Hair follicle dermal papilla cell (primary cell): Measurements from ENCODE around the gene GALNT4. TPM values are rescaled to one million over a fixed set of nuclear protein-coding genes. Genes with fewer than 3 reads are reported as not detected.

ENCODE experiments used
- small RNA-seq: library from RNA; depleted of rRNA; stranded (forward); fragments of <200 nt; gene quantifications from one replicate; pipeline ENCODE3, GENCODE V24; 2012
- total RNA-seq: library from RNA; depleted of rRNA; stranded (reverse); fragments of >200 nt; gene quantifications from 2 replicates; pipeline ENCODE4 v1.2.3, GENCODE V29; 2012

GALNT4 gene
- 12.1 and 13.8 TPM in 2 replicates for total RNA-seq

DNA sequence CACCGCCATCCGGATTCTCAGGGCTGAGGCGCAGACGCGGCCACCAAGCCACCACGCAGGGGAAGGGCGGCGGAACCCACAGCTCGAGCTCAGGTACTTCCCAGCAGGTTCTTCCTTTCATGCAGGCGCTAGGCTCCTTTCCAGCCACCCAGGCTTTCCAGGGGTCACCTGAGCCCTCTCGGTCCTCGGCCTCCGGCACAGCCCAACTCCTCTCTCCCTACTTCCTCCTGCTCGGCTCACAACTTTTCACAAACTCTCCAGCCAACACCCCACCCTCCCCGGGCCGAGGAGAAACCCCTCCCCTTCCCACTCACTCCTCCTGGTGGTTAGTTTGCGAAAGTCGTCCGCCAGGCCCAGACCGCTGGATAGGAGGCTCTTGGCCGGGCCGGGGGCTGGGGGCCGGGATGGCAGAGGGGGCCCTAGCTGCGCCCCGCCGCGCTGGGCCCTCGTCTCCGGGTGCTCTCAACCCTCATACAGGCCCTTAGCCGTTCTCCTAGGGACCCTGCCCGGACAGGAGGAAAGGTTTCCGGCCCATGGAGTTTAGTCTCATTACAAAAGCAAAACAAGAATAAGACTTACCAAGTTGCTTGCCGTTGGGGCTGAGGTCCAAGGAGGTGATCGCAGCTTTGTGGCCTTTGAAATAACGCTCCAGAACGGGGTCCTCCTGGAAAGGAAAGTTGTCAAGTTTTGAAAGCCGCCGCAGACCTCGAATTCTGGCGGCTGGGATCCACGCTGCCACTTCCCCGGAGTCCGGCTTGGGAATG lies at the start of gene GALNT4:
GALNT4 (minus strand) TSS at position 256 of the 764 bp plus-strand sequence; CDS start at position 9, 247 bp downstream.

DNA sequence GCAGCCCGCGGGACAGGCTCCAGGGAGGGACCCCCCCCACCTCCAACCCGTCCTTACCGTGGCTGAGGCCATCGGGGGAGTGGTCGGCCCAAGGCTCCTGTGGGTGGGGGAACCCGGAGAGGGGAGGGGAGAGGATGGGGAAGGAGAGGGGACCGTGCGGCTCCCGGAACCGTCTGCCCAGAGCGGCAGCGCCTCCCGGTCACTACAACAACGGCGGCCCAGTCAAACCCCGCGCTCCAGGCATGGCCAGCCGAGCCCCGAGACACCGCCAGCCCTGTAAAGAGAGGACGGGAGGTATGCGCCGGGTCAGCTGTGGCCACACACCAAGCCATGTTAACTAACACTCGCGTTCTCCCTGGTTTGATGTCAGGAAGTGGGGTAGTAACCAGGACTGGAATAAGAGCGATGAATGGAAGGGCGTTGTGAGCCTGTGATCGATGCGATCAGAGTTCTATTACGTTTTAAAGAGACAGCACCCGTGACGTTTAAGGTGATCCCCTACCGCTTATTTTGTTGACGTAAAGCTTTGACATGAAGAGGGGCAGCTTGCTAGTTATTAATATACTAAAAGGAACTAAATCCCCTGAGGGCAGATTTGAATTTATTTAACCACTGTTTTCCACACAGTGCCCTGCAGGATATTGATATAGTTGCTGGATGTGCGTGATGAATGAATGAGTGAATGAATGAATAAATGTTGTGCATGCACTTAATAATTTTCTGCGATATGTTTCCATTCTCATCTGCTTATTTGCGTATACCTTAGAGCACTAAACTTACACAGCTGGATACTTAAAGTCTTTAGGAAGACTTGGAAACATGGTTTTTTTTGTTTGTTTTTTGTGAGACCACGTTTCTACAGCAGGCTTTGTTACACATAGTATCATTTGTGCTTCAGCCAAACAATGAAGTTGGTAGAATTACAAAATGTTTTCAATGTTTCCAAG lies 1.5 kb upstream of the GALNT4 start, which contains the start of gene POC1B:
POC1B (minus strand) TSS at position 224 of the 947 bp plus-strand sequence; CDS start at position 72, 152 bp downstream.

Small RNA genes lying within 50 kb of the gene (small RNA-seq; reads per million reads assigned to genes)
- gene AC025034.2 (not detected), gene POC1B-GALNT4 (not detected)

Other genes with a start within 250 kb of the GALNT4 start
- gene DUSP6, start 172.3 kb downstream of the GALNT4 start, total RNA-seq: 9.7 and 12.3 TPM in 2 replicates
- gene POC1B, start 1.3 kb upstream of the GALNT4 start, total RNA-seq: 10.7 and 15.3 TPM in 2 replicates
- 90.1 and 101 TPM in 2 replicates for gene ATP2B1, start 184.0 kb upstream of the GALNT4 start, total RNA-seq